Ectodermal cell (in vitro differentiated cells): ENCODE results near the gene TCF19. TPM values are rescaled to one million over a fixed set of nuclear protein-coding genes. Genes with fewer than 3 reads are reported as not detected.

Source experiments
- H3K27ac ChIP-seq: 2 replicates; pipeline ENCODE4 v1.7.0; 2013; ENCODE audit warnings: mild to moderate bottlenecking, low read depth, low read length; ENCODE audit not compliant: insufficient read depth, poor library complexity, severe bottlenecking
- H3K27me3 ChIP-seq: 2 replicates; pipeline ENCODE4 v1.7.0; 2013; ENCODE audit warnings: mild to moderate bottlenecking, low read length; ENCODE audit not compliant: insufficient read depth, control insufficient read depth, poor library complexity, severe bottlenecking
- H3K36me3 ChIP-seq: one replicate; pipeline ENCODE4 v1.7.0; 2013; ENCODE audit warnings: low read length; ENCODE audit not compliant: control insufficient read depth, insufficient read depth
- H3K4me1 ChIP-seq: one replicate; pipeline ENCODE4 v1.7.0; 2013; ENCODE audit warnings: low read length; ENCODE audit not compliant: control insufficient read depth, insufficient read depth
- H3K4me3 ChIP-seq: 2 replicates; pipeline ENCODE4 v1.7.0; 2013; ENCODE audit warnings: low read depth, low read length, control low read depth; ENCODE audit not compliant: insufficient read depth
- H3K9me3 ChIP-seq: 2 replicates; pipeline ENCODE4 v1.7.0; 2013; ENCODE audit warnings: mild to moderate bottlenecking, low read length, moderate library complexity; ENCODE audit not compliant: control insufficient read depth
- WGBS, 2 experiments: methylation state at CpG; one replicate each; pipeline ENCODE4 v1.1.7; 2013; ENCODE audit warnings: missing lambda C conversion rate in 2 of 2; 5-methylcytosine and 5-hydroxymethylcytosine counted together
- polyA plus RNA-seq, 4 experiments: library from polyadenylated mRNA; stranded (reverse); fragments of 50-300 nt; gene quantifications; one replicate each; pipeline ENCODE4 v1.2.3, GENCODE V29; 2013

TCF19 gene, protein sequence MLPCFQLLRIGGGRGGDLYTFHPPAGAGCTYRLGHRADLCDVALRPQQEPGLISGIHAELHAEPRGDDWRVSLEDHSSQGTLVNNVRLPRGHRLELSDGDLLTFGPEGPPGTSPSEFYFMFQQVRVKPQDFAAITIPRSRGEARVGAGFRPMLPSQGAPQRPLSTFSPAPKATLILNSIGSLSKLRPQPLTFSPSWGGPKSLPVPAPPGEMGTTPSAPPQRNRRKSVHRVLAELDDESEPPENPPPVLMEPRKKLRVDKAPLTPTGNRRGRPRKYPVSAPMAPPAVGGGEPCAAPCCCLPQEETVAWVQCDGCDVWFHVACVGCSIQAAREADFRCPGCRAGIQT
- 12.9 TPM for polyA plus RNA-seq (2013, experiment 1 of 4)
- polyA plus RNA-seq (2013, experiment 2 of 4), result 12.5 TPM
- 8.2 TPM for polyA plus RNA-seq (2013, experiment 3 of 4)
- 10.8 TPM for polyA plus RNA-seq (2013, experiment 4 of 4)

DNA sequence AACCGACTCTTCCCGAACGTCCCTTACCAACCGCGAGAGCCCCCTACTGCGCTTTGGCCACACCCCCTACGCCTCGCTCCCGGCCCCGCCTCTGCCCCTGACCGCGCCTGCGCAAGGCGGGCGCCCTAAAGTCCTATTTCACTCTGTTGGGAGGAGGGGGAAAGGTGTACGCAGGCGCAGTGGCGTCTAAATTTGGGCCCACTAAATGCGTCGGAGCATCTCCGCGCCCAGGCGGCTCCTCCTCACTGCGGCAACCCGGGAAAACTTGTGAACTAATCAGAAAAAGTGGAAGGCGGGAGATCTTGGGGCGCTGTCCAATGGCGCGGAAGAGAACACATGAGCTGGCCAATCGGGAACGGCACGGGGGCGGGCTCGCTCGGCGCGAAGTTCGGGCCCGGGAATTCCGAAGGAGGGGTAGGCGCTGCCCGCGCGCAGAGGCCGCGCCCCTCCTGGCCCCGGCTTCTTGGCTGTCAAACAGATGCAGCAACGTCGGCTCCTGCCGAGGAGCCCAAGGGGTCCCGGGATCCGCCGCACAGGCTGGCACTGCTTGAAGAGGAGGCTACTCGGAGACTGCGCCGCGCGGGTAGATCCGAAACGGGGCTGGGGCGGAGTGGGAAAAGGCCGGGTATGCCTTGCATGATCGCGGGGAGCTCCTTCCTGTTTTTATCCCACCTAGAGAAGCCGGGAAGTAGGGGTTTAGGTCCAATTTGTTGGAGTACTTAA, at the start of gene TCF19:
Gene TCF19 (plus strand): TSS at position 450 of the 723 bp plus-strand sequence. CDS start 881 bp downstream, outside the sequence.
- H3K4me1 ChIP-seq, result peaks cover 4% of the 10 kb centered on the region
- peak within 1 kb of the TSS; percentile 68 for H3K4me3 ChIP-seq
- H3K9me3 ChIP-seq, result no peaks in the 10 kb centered on the region
- WGBS, 2 experiments, result 0 to 1% methylated on average over 65 of the region's 65 CpGs
- peaks cover 12% of the 10 kb centered on the region for H3K27me3 ChIP-seq
- H3K36me3 ChIP-seq, result peaks cover 17% of the 10 kb centered on the region
- H3K27ac ChIP-seq, result no peak within 1 kb of the TSS

DNA sequence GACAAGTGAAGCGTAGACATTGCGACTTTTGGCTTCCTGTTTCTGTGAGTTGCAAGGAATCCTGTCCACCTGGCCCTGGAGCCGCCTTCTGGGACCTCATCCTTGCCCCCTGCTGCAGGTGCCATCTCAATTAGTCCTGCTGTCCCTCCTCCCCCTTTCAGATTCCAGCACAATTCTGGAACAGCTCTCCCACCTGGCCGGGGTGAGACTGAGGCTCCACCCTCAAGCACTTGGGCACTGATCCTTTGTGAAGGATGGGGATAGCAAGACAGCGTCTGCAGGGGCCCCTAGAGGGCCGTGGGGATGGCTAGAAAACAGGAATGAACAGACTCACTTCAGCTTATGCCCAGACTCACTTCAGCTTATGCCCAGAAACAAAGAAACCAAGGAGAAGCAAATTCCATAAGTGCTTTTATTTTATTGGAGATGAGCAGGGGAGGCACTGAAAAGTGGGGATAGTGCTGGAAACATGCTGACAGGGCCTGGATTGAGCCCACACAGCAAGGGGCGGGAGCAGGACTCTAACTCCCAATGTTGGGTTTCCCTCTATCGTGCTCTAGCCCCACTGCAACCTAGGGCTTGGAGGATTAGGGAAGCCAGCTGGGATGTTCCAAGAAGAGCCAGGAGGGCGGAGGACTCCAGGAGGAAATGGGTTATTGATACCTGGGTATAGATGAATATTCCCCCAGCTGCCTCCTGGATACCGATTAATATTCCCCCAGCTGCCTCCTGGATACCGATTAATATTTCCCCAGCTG, 47.4 kb upstream of the TCF19 start:
- 63% methylated on average over 11 of the region's 11 CpGs for WGBS, 2 experiments
- H3K27me3 ChIP-seq, result no peaks in the 10 kb centered on the region
- no peaks in the 10 kb centered on the region for H3K9me3 ChIP-seq
- H3K4me1 ChIP-seq, result peaks cover 21% of the 10 kb centered on the region
- no peak overlapping the region for H3K27ac ChIP-seq
- no peaks in the 10 kb centered on the region for H3K36me3 ChIP-seq
- no peak overlapping the region for H3K4me3 ChIP-seq

DNA sequence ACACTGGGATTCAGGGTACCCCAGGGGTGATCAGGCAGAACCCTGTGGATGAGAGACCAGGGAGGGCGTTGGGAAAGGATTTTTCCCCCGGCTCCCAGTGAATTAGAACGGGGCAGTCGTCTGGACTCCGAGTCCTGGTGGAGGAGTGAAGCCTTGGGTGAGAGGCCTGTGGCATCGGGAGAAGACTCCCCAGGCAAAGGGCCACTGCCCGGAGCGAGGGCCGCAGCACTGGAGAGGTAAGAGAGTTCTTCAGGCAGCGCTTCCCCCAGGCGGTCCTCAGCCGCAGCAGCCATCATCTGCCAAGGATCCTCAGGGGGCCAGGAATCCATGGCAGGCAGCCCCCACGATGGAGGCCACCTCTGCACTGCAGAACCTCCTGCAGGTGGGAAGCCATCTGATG, 46.7 kb upstream of the TCF19 start:
- 88 to 89% methylated on average over 13 of the region's 13 CpGs for WGBS, 2 experiments
- peaks cover 21% of the 10 kb centered on the region for H3K4me1 ChIP-seq
- H3K36me3 ChIP-seq, result no peaks in the 10 kb centered on the region
- no peak overlapping the region for H3K4me3 ChIP-seq
- H3K27ac ChIP-seq, result no peak overlapping the region
- H3K9me3 ChIP-seq, result no peaks in the 10 kb centered on the region
- H3K27me3 ChIP-seq, result no peaks in the 10 kb centered on the region

DNA sequence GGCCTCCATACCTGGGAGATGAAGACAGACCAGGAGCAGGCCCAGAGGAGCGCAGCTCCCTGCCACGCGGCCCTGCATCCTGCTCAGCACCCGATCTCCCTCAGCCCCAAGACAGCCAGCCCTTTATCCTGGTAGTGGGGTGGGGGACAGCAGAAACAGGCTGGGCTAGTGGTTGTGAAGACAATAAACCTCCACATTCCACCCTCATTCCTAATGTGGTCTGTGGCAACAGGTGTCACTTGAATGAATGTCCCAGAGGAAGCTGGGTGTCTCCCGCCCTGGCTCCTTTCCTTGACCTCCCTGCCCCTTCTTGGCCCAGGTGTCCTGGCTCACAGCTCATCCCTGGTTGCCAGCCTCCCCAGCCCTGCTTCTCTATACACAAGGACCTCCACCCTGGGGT, 45.9 kb upstream of the TCF19 start, which contains the start of gene C6orf15:
Gene C6orf15 (minus strand): TSS at position 98 of the 400 bp plus-strand sequence. CDS start 20 bp downstream, at position 78.
- H3K27ac ChIP-seq, result no peak within 1 kb of the TSS
- no peaks in the 10 kb centered on the region for H3K9me3 ChIP-seq
- peaks cover 21% of the 10 kb centered on the region for H3K4me1 ChIP-seq
- no peak within 1 kb of the TSS for H3K4me3 ChIP-seq
- no peaks in the 10 kb centered on the region for H3K27me3 ChIP-seq
- 86 to 97% methylated on average over 5 of the region's 5 CpGs for WGBS, 2 experiments
- H3K36me3 ChIP-seq, result no peaks in the 10 kb centered on the region

DNA sequence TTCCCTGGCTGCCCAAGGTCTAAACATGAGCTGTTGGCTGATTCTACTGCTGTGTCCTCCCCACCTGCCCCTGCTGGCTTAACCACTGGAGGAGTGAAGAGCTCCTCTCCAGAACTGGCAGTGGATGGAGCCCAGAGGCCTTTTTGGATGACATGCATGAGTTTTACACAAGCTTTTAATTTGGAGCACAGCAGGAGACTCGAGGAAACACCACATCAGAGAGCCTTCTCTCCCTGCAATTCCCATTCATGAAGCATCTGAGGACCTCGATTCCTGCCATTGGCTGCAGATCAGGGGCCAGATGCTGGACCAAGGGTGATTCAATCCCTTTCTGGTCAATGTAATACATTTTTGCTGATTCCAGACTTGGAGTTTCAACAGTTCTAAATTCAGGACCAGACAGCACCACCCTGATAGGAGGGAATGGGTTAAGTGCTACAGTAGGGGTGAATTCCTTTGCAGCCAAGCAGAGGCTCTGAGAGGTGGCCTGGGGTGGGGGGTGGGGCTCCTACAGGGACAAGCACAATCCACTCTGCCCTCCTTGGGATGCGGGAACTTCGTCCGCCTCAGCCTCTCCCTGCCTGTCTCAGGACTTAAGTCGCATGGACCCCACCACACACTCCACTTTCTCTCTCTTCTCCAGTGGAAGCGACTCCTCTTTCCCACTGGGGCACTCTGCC, 44.4 kb upstream of the TCF19 start:
- H3K4me3 ChIP-seq, result no peak overlapping the region
- H3K9me3 ChIP-seq, result no peaks in the 10 kb centered on the region
- H3K27ac ChIP-seq, result no peak overlapping the region
- H3K36me3 ChIP-seq, result no peaks in the 10 kb centered on the region
- WGBS, 2 experiments, result 54 to 57% methylated on average over 7 of the region's 7 CpGs
- no peaks in the 10 kb centered on the region for H3K27me3 ChIP-seq
- peaks cover 21% of the 10 kb centered on the region for H3K4me1 ChIP-seq

DNA sequence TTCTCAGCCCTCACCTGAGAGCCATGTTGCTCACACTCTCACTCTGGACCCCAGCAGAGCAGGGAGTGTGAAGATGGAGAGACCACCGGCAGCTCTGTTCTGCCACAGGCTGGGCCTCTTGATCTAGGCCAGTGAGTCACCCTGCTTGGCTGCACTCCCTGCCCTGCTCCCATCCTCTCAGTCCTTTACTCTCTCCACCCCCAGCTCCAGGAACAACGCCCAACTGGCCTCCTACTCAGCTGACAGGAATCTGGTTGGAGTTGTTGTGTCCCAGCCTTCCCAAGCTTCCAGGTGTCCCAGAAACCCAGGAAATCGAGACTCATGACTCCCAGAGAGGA, 43.9 kb upstream of the TCF19 start, which contains the start of gene PSORS1C1:
Gene PSORS1C1 (plus strand): TSS at position 260 of the 338 bp plus-strand sequence. CDS start 14,833 bp downstream, outside the sequence.
- H3K9me3 ChIP-seq, result no peaks in the 10 kb centered on the region
- WGBS, 2 experiments, result 78 to 79% methylated on average over 3 of the region's 3 CpGs
- peaks cover 21% of the 10 kb centered on the region for H3K4me1 ChIP-seq
- H3K36me3 ChIP-seq, result no peaks in the 10 kb centered on the region
- no peak within 1 kb of the TSS for H3K27ac ChIP-seq
- H3K4me3 ChIP-seq, result no peak within 1 kb of the TSS
- no peaks in the 10 kb centered on the region for H3K27me3 ChIP-seq

DNA sequence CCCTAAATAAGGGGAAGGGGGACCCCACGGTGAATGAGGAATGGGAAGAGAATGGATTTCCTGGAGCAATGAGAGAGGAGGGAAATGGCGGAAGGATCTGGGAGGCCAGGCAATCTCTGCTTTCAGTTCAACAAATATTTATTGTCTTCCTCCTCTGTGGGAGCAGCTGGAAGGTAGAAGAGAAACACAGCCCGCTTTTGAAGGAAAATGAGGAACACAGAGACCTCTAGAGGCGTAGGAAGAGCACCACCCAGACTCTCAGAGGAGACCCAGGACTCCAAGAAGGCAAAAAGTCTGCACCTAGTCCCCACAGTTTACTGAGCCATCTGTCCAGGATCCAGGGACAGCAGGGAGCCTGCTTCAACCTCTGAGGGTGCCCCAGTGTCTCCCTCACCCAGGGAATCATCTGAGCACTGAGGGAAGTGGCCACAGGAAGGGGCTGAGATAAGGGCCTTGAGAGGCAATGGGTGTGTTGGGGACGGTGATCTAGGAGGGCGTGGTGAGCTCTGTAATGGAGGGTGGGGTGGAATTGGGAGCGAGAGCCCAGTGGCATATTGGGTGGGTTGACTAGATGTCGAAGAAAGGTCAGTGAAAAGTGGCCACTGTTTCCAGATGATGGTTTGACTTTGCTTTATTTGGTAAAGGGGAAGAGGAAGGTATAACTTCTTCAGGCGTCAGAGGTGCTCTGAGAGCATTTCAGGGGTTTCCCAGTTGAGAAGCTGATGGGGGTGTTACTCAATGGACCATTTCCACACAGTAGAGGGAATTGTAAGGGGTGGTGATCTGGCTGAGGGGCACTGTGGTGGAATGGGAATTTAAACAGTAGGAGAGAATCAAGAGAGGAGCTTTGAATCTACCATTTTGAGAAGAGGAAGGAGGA, 43.2 kb upstream of the TCF19 start:
- Histone ChIP-seq H3K27me3 (no peaks in the 10 kb centered on the region), H3K4me3 (no peak overlapping the region), H3K9me3 (no peaks in the 10 kb centered on the region), H3K36me3 (no peaks in the 10 kb centered on the region), H3K27ac (no peak overlapping the region), H3K4me1 (peaks cover 20% of the 10 kb centered on the region)
- 86% methylated on average over 9 of the region's 9 CpGs for WGBS, 2 experiments

DNA sequence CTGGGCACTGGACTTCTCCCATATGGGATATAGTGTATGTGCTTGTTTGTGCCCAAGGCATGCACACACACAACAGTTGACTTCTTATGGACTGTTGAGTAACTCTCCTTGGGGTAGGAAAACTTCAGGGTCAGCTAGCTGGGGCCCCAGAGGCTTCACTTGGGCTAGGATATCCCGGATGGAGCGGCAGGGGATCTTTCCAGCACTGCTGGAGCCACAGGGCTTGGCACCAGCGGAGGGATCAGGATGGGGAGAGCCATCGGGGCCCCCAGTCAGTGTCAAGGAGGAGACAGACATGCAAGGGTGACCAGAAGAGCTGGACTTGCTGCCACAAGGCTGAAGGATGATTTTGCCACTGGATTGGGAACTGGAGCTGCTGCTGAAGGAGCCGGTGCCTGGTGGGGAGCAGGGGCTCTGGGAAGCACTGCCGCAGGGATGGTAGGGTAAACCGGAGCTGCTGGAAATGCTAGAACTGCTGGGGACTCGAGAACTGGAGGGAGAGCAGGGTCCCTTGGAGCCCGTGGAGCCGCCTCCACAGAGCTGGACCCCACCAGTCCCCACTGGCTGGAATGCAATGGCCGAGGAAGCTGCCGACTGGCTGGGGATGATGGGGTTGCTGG, 42.3 kb upstream of the TCF19 start:
- 93 to 94% methylated on average over 12 of the region's 12 CpGs for WGBS, 2 experiments
- no peak overlapping the region for H3K4me3 ChIP-seq
- H3K4me1 ChIP-seq, result peaks cover 11% of the 10 kb centered on the region

More for the DNA sequence above, 42.3 kb upstream of the TCF19 start:
- H3K9me3 ChIP-seq, result no peaks in the 10 kb centered on the region
- H3K36me3 ChIP-seq, result no peaks in the 10 kb centered on the region
- H3K27ac ChIP-seq, result no peak overlapping the region
- H3K27me3 ChIP-seq, result no peaks in the 10 kb centered on the region
